GM12872 (cell line): ENCODE data around the gene ATP8A2.

Experiments
- TF ChIP-seq, protein P1 (sequence below): IDR thresholded peaks from 3 replicates; pipeline ENCODE4 v1.5.1; 2011; ENCODE audit warnings: low read depth, mild to moderate bottlenecking, low read length, moderate library complexity; ENCODE audit not compliant: insufficient read depth

The ATP8A2 gene

DNA sequence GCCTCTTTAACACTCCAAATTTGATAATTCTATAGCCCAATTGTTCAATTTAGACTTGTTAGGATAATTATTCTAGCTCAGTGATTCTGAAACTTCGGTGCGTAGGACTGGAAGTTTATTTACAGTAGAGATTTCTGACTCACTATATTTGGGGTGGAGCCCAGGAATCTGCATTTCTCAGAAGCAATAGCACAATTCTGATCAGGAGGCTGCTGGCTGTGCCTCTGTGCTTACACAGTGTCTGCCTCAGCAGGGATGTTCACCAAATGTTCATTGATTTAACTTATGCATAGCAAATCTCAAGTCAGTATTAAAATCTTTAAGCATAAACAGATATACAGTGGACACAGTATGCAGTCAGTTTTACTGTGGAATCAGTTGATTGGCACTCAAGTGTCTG lies 45.8 kb downstream of the ATP8A2 start:
- TF ChIP-seq, protein P1, sequence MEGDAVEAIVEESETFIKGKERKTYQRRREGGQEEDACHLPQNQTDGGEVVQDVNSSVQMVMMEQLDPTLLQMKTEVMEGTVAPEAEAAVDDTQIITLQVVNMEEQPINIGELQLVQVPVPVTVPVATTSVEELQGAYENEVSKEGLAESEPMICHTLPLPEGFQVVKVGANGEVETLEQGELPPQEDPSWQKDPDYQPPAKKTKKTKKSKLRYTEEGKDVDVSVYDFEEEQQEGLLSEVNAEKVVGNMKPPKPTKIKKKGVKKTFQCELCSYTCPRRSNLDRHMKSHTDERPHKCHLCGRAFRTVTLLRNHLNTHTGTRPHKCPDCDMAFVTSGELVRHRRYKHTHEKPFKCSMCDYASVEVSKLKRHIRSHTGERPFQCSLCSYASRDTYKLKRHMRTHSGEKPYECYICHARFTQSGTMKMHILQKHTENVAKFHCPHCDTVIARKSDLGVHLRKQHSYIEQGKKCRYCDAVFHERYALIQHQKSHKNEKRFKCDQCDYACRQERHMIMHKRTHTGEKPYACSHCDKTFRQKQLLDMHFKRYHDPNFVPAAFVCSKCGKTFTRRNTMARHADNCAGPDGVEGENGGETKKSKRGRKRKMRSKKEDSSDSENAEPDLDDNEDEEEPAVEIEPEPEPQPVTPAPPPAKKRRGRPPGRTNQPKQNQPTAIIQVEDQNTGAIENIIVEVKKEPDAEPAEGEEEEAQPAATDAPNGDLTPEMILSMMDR: no peak

- TF ChIP-seq, protein P1: no peak
Measured at GRCh38 chr13:25420161-25420560, 48.4 kb downstream of the ATP8A2 start.

GRCh38 chr13:25421612-25422011 lies 49.8 kb downstream of the ATP8A2 start:
- TF ChIP-seq, protein P1: no peak

DNA sequence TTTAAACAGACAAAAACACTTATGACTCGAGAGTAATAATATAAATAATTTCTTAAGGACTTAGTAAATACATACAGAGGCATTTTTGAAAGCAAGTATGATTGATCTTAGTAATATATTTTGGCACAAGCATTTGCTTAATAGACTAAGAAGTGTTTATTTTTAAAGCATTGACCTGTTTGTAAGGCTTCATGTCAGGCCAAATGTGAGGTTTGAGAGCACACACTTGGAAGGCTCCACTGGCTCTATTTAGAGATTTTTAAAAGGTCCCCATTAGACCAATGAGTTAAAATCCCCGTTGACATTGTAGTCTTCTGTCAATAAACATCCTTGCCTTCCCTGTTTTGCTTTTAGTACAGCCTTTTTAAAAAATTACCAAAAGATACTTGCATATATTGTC lies 50.4 kb downstream of the ATP8A2 start:
- TF ChIP-seq, protein P1: no peak

DNA sequence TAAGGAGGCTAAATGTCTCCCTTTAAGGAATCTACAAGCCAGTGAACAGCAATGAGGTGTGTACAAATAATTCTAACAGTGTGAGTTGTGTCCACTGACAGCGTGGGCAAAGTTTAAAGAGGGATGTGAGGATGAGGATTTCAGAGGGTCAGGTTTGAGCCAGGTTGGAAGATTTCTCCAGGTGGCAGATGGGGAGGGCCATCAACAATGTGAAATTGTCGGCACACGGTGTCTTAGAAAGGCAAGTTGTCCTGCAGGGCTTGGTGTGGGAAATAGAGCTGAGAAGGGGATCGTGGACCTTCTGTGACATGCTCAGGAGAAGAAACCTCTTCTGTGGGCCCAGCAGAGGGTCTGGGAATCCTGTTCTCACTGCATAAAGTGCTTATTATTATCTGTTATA lies 52.1 kb downstream of the ATP8A2 start:
- TF ChIP-seq, protein P1: no peak

- TF ChIP-seq, protein P1: no peak
Measured at GRCh38 chr13:25429466-25429865, 57.7 kb downstream of the ATP8A2 start.

GRCh38 chr13:25432691-25433090 lies 60.9 kb downstream of the ATP8A2 start:
- TF ChIP-seq, protein P1: no peak

GRCh38 chr13:25440061-25440460 lies 68.3 kb downstream of the ATP8A2 start:
- TF ChIP-seq, protein P1: no peak
